Measurements from ENCODE around the gene COX10. TPM values are rescaled to one million over a fixed set of nuclear protein-coding genes. Genes with fewer than 3 reads are reported as not detected.

Gene COX10
- total RNA-seq, 2 donors from 2014 or later = 31.6 to 67.6 TPM

DNA sequence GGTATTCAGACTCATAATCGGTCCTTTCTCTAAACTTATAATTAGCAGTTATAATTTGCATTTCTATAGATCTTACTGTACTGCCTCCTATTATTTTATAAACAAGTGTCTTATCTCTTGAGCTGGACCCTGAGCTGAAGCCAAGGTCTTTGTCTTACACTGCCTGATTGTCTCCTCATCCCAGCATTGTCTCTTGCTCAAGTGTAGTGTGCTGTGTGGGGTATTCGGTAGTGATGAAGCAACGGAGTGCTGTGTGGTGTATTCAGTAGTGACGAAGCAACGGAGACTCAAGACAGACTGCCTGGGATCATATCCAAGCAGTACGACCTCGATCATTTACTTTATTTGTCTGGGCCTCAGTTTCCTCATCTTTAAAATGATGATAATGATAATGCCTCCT lies 69.3 kb downstream of the COX10 start:
- Histone ChIP-seq H3K36me3 (no peaks in the 10 kb centered on the region), H3K9me3 (no peaks in the 10 kb centered on the region), H3K27ac (no peak overlapping the region), H3K27me3 (no peaks in the 10 kb centered on the region), H3K4me3 (no peak overlapping the region), H3K4me1 (peaks cover 0 to 6% of the 10 kb centered on the region in 2 donors)
- DNase-seq (ENCODE audit: low spot score) = no peak
- TF ChIP-seq, protein P1, sequence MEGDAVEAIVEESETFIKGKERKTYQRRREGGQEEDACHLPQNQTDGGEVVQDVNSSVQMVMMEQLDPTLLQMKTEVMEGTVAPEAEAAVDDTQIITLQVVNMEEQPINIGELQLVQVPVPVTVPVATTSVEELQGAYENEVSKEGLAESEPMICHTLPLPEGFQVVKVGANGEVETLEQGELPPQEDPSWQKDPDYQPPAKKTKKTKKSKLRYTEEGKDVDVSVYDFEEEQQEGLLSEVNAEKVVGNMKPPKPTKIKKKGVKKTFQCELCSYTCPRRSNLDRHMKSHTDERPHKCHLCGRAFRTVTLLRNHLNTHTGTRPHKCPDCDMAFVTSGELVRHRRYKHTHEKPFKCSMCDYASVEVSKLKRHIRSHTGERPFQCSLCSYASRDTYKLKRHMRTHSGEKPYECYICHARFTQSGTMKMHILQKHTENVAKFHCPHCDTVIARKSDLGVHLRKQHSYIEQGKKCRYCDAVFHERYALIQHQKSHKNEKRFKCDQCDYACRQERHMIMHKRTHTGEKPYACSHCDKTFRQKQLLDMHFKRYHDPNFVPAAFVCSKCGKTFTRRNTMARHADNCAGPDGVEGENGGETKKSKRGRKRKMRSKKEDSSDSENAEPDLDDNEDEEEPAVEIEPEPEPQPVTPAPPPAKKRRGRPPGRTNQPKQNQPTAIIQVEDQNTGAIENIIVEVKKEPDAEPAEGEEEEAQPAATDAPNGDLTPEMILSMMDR (IDR thresholded peaks at IDR 0.05) = no peak

DNA sequence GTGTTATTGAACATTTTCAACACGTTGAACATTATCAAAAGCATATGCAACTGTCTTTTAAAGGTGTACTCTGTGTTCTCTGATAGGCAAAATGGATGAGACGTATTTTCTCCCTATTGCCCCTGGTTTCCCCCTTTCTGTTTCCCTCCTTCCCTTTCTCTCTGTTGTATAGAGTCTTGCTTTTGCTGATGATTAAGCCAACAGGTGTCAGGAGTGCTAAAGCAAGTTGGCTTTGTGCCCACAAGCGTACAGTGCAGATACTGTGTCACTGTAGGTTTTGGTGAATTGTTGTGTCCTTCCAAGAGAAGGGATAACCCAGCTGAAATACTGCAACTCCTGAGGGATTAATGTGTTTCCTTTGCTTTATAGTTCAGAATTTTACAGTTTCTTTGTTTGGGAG lies 74.4 kb downstream of the COX10 start:
- H3K4me3 ChIP-seq = no peak overlapping the region
- H3K4me1 ChIP-seq = peaks cover 0 to 10% of the 10 kb centered on the region in 2 donors
- no peak for DNase-seq (ENCODE audit: low spot score)
- H3K9me3 ChIP-seq = no peaks in the 10 kb centered on the region
- H3K27me3 ChIP-seq = no peaks in the 10 kb centered on the region
- no peaks in the 10 kb centered on the region for H3K36me3 ChIP-seq
- H3K27ac ChIP-seq = no peak overlapping the region
- TF ChIP-seq, protein P1 (IDR thresholded peaks at IDR 0.05) = no peak

DNA sequence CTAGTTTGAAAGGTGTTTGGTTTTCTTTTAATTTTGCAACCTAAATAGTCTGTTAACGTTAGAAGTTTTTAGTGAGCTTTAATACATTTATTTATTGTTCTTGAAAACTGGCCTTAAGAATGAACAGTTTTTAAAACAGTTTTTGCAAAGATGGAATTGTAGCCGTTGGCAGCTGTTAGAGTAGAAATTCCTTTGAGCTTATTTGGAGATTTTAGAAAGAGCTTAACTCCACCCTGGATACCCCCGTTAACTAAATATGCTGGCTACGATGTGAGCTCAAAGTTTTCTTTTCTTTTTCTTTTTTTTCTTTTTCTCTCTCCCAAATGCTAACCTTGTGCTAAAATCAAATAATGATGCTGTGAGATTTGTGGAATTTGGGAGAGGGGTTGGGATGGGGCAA lies 75.2 kb downstream of the COX10 start:
- H3K9me3 ChIP-seq = no peaks in the 10 kb centered on the region
- DNase-seq (ENCODE audit: low spot score) = no peak
- H3K4me1 ChIP-seq = peaks cover 0 to 10% of the 10 kb centered on the region in 2 donors
- no peak overlapping the region for H3K4me3 ChIP-seq
- H3K36me3 ChIP-seq = no peaks in the 10 kb centered on the region
- no peak overlapping the region for H3K27ac ChIP-seq
- TF ChIP-seq, protein P1 (IDR thresholded peaks at IDR 0.05) = no peak
- no peaks in the 10 kb centered on the region for H3K27me3 ChIP-seq

DNA sequence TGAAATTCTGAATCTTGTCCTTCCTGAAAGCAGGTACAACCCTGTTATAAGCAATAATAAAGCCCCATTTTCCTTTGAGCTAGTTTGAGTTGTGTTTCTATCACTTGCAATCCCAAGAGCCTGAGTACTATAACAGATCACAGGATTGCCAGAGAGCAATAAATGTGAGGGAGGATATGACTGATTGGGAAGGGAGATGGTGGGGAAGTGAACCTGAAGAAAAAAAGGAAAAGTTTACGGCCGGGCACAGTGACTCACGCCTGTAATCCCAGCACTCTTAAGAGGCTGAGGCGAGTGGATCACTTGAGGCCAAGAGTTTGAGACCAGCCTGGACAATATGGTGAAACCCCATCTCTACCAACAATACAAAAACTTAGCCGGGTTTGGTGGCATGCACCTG lies 80.4 kb downstream of the COX10 start:
- no peak overlapping the region for H3K27ac ChIP-seq
- TF ChIP-seq, protein P1 (IDR thresholded peaks at IDR 0.05) = no peak

DNA sequence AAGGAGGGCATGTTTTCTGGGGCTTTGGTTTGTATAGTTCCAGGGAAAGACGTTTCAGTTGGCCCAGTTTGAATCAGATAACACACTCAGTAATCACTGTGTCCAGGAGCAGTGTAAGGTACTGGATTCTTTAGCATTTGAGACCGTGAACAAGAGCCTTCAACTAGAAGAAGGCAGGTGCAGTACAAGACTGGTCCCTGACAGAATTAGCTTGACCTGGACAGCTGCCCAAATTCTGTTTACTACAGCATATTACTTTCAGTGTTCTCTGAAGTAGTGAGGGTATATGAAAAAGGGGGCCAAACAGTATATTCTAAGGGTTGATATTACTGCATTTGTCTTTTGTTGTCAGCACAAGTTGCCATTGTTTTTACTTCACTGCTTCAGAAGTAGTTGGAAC lies 81.3 kb downstream of the COX10 start:
- H3K27me3 ChIP-seq = no peaks in the 10 kb centered on the region
- no peak overlapping the region for H3K4me3 ChIP-seq
- no peaks in the 10 kb centered on the region for H3K9me3 ChIP-seq
- DNase-seq (ENCODE audit: low spot score) = no peak
- H3K27ac ChIP-seq = no peak overlapping the region
- TF ChIP-seq, protein P1 (IDR thresholded peaks at IDR 0.05) = no peak
- H3K36me3 ChIP-seq = no peaks in the 10 kb centered on the region
- H3K4me1 ChIP-seq = peaks cover 0 to 6% of the 10 kb centered on the region in 2 donors

More for the DNA sequence above, 80.4 kb downstream of the COX10 start:
- H3K36me3 ChIP-seq = no peaks in the 10 kb centered on the region
- DNase-seq (ENCODE audit: low spot score) = no peak
- H3K4me1 ChIP-seq = peaks cover 0 to 6% of the 10 kb centered on the region in 2 donors
- H3K27me3 ChIP-seq = no peaks in the 10 kb centered on the region
- no peak overlapping the region for H3K4me3 ChIP-seq
- H3K9me3 ChIP-seq = no peaks in the 10 kb centered on the region

DNA sequence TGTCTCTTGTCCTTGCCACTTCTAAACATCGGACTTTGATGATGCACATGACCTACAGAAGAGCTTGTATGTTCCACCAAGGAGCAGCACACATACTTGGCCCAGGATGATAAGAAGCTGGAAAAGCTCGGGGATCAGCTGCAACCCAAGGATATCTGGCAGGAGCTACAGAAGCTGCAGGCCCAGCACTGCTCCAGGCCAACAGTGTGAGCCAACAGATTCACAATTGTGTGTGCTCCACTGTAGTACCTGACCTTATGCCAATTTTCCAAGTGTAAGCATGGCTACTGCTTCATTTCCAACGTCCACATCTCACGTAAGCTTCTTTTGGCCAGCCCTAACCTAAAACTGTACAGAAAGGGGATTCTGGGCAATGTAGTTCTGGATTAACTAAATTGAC lies 83.4 kb downstream of the COX10 start:
- TF ChIP-seq, protein P1 (IDR thresholded peaks at IDR 0.05) = no peak
- no peak overlapping the region for H3K27ac ChIP-seq
- H3K4me1 ChIP-seq = peaks cover 0 to 6% of the 10 kb centered on the region in 2 donors
- no peaks in the 10 kb centered on the region for H3K36me3 ChIP-seq
- no peaks in the 10 kb centered on the region for H3K27me3 ChIP-seq
- H3K4me3 ChIP-seq = no peak overlapping the region
- DNase-seq (ENCODE audit: low spot score) = no peak
- no peaks in the 10 kb centered on the region for H3K9me3 ChIP-seq

Measured in right atrium auricular region (tissue), 2 donors.